LHCN-M2 (cell line): ENCODE measurements around the gene SOCS3. TPM values are rescaled to one million over a fixed set of nuclear protein-coding genes. Genes with fewer than 3 reads are reported as not detected.
"Not testable (repeated sequence)": the region's sequence is repeated elsewhere in the genome, so short reads cannot be mapped to it uniquely, and the experiment has no call there.

Experiments
- DNase-seq: peaks from one replicate; pipeline ENCODE4 v3.0.0-alpha.2; 2012; ENCODE audit warnings: low read depth
- total RNA-seq: library from RNA; depleted of rRNA; stranded (reverse); fragments of >200 nt; gene quantifications from 2 replicates; pipeline ENCODE4 v1.2.3, GENCODE V29; 2014

The SOCS3 gene
- total RNA-seq, 1 experiment from 2014 or later: 29.3 TPM

DNA sequence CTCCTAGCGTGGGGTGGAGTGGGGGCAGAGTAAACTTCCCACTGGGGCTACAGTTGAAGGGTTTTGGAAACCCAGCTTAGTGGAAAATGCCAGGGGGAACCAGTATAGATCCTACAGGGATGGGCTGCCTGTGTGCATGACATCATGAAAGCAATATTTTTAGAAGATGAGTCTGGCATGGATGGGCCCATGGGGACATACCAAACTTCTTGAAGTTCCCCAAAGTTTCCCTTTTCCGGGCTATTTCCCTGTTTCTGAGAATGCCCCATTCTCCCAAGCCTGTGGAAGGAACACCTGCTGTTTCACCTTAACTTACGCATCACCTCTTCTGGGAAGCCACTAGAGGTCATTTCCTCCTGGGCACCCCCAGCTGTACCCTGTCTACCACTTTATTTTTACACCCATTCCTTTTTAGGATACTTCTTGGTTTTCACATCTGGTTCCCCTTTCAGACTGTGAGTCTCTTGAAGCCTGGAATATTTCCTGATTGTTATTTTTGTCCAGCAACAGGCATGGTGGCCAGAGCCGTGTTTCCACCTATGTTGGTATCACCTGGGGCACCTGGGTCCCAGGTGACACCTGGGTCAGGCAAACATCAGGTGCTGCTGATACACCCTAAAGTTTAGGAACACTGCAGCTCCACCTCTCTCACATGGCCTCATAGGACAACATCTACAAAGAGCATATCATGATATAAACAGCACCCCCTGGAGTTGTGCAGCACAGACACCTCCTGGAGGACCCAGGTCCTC lies 9.8 kb downstream of the SOCS3 start:
- no peak for DNase-seq

DNA sequence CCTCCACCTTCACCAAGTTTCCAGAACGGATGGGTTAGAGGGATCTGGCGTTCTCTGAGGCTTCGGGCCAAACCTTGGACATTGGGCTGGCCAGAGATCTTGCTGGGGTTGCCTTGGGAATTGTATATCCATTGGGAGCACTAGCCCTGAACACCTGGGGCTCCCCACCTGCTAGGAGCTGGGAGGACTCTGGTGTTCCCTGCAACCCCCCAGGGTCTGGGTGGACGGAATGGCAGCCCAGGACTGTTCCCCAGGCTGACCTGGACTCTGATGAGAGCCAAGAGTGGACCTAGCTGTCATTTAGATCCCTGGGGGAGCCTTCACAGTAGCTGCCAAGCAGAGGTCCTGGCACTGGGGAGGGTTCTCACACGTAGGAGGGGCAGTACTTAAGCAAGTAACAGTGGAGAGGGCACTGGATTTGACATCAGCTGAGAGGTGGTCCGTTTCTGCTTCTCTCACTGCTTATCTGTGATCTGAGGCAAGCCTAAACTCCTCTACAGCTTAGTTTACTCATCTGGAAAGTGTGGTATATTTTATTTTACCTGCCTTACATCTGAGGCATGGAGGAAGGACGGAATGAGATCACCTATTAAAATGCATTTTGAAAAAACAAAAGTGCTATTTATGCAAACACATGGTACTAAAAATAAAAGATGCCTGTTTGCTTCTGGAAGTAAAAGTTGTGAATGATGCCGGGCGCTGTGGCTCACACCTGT lies 11.7 kb downstream of the SOCS3 start:
- DNase-seq: no peak

DNA sequence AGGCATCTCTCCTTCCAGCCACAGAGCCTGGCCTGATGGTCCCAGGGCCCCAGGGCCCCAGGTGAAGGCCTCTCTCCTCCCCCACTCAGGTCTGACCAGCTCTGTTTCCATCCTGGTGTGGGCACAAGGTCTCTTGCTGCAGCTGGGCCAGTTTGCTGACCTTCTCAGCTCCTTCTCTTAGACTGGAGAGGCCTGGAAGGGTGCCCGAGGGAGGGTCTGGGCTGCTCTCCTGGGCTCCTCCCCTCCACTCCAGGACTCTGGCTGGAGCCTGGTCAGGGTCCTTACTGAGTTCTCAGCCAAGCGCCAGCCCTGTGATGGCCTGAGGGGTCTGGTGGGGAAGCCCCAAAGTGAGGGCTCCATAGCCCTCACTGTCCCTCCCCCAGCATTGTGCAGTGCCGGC lies 12.4 kb downstream of the SOCS3 start:
- DNase-seq: no peak

DNA sequence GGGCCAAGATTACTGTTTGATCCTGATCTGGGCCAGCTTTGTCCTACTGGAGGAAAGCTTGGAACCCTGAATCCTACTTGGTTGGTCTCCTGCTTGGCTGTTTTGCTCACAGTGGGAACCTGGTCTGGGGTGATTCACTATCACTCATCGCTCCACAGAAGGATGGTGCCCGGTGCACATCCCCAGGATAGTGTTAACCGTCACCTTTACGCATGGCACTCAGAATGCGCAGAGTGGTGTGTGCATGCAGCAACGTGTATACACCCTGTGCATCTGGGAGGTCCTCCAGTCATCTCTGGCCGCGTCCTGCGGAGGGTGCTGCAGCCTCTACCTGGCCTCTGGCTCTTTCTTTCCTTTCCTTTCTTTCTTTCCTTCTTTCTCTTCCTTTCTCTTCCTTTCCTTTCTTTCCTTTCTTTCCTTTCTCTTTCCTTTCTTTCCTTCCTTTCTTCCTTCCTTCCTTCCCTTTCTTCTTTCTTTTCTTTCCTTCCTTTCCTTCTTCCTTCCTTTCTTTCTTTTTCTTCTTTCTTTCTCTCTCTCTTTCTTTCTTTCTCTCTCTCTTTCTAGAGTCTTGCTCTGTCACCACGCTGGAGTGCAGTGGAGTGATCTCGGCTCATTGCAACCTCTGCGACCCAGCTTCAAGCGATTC lies 13.1 kb downstream of the SOCS3 start:
- DNase-seq: peak; percentile 28

DNA sequence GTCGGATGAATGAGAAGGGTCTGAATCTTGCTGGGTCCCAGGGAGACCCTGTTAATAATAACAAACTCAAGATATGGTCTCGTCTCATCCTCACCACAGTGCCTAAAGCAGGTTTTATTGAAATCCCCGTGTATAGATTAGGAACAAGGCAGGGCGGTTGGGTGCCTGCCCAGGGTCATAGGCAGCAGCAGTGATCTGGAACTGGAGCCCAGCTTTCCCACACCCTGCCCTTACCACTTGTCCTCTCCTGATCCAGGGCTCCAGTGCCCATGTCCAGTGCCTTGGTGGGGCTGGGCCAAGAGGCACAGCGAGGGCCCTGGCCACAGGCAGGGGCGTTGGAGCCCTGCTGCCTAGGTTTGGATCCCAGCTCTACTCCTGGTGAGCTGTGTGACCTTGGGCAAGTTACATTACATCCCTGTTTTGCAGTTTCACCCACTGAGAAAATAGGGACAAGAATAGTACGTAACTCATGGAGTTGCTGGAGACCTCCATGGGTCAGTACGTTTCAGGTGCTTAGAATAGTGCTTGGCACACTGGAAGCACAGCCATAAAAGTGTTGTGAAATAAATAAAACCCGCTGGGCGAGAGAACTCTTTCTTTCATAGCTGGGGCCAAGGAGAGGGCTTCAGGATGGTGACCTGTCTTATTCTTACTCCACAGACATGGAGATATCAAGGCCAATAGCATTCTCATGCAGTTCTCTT lies 13.9 kb downstream of the SOCS3 start:
- DNase-seq: no peak

DNA sequence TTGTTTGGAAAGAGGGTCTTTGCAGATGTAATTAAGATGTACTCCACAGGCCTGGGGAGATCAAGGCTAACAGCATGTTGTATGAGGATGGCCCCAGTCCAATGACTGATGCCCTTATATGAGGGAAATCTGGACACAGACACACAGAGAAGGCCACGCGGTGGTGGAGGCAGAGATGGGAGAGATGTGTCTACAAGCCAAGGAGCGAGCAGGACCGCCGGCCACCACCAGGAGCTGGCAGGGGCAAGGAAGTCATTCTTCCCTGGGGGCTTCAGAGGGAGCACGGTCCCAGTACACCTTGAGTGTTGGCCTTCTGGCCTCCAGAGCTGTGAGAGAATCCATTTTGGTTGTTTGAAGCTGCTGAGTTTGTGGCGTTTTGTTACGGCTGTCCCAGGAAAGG lies 14.7 kb downstream of the SOCS3 start:
- DNase-seq: no peak

DNA sequence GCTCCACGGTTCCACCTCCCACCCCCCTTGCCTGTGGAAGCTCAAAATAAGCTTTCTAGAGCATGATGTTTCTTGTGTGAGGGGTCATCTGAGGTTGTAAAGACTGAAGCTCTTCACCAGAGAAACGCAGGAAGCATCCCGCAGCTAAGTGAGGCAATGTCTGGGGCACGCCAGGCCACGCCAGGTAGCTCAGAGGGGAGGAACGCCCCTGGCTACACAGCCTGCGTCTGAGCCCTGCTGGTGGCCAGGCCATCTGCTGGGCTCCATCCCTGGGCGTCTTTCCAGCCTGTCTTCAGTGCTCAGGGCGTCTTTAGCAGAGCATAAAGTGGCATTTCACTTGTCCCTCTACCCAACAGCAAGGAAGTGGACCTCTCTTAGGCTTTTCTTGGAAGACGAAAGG lies 15.2 kb downstream of the SOCS3 start:
- no peak for DNase-seq

DNA sequence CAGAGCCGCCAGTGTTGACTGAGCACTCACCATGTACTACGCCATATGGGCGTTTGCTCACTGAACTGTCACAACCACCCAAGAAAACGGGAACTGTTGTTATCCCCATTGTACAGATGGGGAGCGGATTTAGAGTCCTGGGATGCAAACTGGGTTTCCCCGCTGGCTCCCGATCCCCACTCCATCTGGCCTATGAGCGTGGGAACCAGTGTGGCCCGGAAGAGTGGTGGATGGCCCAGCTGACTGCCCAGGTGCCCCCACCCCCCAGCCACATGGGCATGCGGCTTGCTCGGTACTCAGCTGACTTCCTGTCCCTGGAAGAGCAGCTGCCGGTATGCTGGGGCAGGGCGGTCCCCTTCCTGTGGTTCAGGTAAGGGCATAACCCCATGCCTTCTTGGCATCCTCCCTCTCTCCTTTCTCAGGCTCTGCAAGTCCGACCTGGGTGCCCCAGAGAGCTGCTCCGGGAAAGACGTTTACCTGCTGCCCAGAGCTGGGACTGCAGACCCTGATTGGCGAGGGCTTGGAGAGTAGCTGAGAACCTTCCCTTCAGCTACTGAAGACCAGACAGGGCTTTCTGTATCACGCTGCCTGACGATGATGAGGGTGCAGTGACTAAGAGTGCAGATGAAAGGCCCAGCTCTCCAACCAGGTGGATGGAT lies 16.2 kb downstream of the SOCS3 start:
- DNase-seq: no peak

DNA sequence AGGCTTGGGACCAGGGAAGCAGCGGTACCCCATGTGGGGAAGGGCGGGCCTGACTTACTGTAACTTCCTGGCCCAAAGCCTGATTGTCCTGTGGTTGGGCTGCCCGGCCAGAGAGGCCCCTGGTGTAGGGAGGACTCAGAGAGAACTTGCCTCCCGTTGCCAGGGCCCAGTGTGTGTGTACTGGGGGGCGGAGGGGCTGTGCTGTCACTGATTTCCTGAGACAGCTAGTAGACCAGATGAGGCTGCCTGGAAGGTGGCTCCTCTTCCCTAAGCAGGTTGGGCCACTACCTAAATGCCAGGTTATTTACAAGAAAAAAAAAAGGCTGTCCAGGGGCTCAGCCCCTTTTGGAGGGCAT lies 16.7 kb downstream of the SOCS3 start:
- DNase-seq: peak; percentile 90

DNA sequence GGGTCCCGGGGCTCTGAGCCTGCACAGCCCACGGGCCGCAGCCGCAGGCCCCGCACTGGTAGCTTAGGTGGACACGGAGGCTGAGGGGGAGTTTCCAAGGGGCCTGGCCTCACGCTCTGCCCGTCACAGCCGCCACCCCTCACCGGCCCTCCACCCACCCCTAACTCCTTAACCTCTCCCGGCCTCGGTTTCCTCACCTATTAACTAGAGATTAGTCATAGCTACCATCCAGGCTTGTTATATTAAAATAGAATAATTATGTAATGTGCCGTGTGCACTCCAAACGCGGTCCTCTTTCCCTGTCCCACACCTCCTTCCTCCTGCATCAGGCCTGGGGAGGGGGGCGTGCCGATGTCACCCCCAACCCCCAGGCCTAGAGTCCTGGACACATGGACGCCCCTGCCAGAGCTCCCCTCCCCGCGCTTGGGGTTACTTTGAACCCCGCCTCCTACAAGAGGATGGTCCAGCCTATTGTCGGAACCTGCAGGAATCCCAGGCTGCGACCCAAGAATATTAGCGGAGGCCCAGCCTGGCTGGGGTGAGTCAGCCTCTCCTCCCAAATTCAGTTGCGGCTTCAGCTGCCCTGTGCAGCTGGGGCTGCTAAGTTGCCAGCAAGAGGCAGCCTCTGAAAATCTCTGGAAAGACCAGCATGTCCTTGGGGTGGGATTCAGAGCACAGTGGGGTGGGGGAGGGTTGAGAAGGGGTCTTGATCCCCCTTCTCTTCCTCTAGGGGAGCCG lies 17.3 kb downstream of the SOCS3 start:
- DNase-seq: peak; percentile 91

DNA sequence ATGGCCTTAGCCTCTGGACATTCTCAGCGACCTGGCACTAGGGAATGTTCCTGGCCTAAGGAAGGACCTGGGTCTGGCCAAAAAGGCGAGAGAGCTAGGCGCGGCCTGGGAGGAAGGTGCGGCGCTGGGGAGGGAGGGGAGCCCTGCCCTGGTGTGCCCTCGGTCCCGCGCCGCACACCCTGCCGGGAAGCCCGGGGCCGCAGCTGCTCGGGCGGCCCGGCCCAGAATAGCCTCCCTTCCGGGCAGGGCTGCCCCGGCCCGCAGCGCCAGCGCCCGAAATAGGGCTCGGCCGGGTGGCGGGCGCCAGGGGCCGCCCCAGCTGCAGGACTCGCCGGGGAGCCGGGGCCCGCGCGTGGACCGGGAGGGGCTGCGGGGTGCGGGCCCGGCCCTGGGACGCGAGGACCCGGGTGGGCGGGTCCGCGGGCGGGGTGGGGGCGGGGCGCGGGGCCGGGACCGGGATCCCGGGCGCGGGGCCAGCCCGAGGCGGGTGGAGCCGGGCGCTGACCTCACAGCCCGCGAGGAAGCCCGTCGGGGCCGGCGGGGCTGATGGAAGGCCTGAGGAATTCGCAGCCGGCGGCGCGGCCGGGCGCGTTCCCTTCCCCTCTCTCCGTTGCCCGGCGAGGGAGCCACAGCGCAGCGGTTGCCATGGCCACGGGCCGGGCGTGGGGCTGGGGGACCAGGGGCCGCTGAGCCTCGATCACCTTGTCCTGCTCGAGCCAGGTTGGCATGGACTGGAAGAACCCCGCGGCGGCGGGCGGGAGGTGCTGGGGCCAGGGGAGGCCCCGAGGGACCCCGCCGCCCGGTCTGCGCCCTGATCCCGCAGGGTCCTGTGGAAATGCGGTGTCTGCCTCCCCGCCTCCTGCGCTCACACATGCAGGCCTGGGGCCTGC lies 18.1 kb downstream of the SOCS3 start:
- DNase-seq: peak; percentile 60

DNA sequence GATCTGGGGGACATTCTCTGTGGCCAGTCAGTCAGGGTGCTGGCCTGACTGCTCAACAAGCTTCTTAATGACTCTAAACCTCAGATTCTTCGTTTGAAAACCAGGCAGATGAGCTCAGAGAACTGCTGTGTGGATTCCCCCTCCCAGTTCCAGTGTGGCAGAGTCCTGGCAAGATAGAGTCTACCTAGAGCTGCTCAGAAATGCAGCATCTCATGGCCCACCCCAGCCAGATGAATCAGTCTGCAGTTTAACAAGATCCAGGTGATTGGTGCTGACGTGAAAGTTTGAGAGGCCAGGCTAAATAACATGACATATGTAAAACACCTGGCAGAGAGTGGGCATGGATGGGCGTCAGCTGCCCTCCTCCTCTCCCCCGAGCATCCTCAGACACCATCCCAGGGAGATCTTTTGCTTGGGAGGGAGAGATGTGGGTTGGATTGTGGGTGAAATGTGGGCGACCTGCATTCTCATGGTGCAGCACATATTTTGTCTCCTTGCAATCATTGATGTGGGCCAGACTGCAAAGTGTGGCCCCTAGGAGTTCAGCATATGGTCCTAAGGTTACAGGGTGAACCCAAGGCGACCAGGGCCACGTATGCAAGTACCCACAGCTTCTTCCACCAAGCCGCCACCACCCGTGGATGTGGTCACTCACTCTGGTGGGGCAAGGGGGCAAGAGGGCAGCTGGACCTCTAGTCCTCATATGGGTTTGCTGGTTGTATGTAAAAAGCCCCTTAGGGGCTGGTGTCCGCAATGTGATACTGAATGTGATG lies 19.5 kb downstream of the SOCS3 start:
- DNase-seq: no peak

DNA sequence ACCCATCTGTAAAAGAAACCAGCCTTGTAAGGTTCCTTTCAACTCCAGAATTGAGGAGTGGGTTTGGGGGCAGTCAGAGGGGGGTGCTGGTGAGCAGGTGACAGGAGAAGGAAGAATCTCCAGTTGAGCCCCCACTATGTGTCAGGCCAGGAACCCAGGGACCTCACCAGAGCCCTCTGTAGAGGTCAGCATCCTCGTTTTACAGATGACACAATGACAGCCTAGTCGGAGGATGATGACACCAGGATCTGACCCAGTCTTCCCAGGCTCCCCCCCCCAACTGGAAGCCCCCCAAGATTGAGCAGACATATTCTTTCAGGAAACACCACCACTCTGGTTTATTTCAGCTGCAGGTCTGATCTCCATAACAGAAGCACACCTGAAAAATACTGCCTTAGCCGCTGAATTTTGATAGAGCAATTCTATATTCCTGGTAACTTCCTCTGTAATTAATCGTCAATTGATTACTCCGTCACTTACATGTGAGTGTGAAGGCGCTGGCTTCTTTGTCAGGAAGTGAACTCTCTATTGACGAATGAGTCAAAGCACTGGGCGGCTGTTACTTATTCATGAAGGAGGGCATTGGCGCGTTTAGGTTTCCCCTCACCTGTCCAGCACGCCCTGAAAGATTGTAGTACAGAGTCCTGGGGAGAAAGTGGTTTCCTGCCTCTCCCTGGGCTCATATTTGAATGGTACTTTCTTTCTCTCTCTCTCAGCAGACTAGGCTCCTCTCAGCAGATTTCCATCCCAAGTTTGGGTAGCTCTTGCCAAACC lies 21.2 kb downstream of the SOCS3 start:
- DNase-seq: no peak

DNA sequence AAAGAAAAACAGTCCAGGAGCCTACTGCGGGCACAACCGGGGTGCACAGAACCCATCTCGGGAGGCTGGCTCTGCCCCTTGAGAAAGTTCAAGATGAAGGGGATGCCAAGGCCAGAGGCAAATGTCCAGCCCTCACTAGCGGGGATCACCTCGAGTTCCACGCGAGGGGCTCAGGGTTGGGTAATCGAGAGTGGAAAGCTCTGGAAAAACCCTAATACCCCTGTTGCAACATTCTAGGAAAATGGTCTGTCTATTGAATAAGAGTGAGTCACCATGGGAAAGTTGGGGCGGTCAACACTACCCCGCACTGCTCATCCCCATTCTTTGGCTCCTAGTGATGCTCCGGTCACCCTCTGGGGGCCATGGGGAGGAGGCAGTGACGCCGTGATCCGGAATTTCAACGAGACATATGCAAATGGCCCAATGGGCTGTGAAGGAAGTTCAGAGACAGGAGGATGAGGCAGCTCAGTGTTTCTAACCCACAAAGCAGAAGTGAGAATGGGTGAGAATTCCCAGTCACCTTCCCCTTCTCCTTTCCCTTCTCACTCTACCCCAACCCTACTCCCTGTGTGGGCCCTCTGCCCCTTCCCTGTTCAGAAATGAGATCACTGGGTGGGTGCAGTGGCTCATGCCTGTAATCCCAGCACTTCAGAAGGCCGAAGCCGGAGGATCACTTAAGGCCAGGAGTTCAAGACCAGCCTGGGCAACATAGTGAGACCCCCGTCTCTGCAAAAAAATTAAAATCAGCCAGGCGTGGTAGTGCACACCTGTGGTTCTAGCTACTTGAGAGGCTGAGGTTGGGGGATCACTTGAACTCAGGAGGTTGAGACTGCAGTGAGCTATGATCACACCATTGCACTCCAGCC lies 22.4 kb downstream of the SOCS3 start:
- peak; percentile 84 for DNase-seq

DNA sequence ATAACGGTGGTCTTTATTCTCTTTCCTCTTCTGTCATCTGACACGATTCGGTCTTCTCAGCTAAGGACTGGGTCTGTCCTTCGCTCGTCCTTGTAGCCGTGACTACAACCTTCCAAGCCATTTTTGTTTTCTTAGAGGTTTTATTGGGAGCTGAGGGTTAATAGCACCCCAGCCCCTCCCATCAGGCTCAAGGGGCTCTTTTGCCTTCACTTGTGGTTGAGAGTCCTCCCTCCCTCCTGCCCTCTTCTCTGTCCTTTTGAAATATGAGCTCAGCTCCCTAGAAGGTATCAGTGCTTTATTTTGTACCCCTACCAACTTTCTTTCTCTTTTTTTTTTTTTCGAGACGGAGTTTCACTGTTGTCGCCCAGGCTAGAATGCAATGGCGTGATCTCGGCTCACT lies 24.7 kb downstream of the SOCS3 start:
- DNase-seq: no peak

DNA sequence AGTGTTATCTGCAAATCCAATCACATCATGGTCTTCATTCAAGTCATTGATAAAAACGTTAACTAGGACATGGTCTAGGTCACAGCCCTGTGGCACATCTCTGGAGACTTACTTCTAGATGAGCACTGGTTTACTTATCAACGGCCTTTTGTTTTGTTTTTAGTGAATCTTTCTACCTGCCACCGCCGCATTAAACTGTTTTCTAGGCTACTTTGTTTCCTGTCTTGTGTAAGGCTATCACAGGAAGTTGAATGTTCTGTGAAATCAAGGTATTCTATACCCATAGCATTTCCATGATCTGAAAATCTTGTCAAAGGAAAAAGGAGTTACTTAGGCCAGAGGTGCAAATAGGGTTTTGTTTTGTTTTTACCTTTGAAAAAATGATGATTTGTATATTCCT lies 26.9 kb downstream of the SOCS3 start:
- DNase-seq: no peak

DNA sequence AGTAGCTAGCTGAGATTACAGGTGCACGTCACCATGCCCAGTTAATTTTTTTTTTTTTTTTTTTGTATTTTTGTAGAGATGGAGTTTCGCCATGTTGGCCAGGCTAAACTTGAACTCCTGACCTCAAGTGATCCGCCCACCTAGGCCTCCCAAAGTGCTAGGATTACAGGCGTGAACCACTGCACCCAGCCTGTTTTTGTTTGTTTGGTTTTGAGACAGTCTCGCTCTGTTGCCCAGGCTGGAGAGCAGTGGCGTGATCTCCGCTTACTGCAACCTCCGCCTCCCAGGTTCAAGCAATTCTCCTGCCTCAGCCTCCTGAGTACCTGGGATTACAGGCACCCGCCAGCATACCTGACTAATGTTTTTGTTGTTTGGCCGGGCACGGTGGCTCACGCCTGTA lies 28.5 kb downstream of the SOCS3 start:
- not testable (repeated sequence) for DNase-seq
